HUES48 (cell line): ENCODE measurements around the gene USP24.

Source experiments
- H3K27ac ChIP-seq: one replicate; pipeline ENCODE4 v1.7.0; 2013; ENCODE audit warnings: low read depth, low read length, inconsistent platforms
- H3K27me3 ChIP-seq: 2 replicates; pipeline ENCODE4 v1.6.1; 2013; ENCODE audit warnings: mild to moderate bottlenecking, low read length; ENCODE audit not compliant: control insufficient read depth, insufficient read depth
- H3K36me3 ChIP-seq: 2 replicates; pipeline ENCODE4 v1.6.1; 2013; ENCODE audit warnings: low read length; ENCODE audit not compliant: control insufficient read depth, insufficient read depth
- H3K4me1 ChIP-seq: 2 replicates; pipeline ENCODE4 v1.6.1; 2013; ENCODE audit warnings: mild to moderate bottlenecking, low read length; ENCODE audit not compliant: control insufficient read depth, insufficient read depth
- H3K4me3 ChIP-seq: 2 replicates; pipeline ENCODE4 v1.5.1; 2013; ENCODE audit warnings: mild to moderate bottlenecking, low read depth, low read length
- H3K9ac ChIP-seq: 2 replicates; pipeline ENCODE4 v1.6.1; 2013; ENCODE audit warnings: mild to moderate bottlenecking, low read depth, low read length, moderate library complexity
- H3K9me3 ChIP-seq: 2 replicates; pipeline ENCODE4 v1.6.1; 2013; ENCODE audit warnings: low read length; ENCODE audit not compliant: control insufficient read depth, insufficient read depth

USP24 gene

DNA sequence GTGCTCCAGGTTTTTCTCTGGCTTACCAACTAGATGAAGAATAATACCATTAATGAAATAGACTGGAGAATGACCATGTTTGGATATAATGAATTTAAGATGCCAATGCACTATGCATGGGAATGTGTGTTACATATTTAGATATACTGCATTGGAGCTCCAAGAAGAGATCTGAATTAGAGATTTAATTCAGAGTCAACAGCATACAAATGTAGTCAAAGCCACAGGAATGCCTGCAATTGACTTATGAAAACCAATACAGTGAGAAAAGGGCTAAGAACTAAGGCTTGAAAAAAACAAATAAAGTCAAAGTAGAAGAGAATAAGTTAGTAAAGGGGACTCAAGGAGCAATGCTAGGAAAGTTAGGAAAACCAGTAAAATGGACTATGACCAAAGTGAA lies 59.1 kb downstream of the USP24 start:
- no peak overlapping the region for H3K27ac ChIP-seq

DNA sequence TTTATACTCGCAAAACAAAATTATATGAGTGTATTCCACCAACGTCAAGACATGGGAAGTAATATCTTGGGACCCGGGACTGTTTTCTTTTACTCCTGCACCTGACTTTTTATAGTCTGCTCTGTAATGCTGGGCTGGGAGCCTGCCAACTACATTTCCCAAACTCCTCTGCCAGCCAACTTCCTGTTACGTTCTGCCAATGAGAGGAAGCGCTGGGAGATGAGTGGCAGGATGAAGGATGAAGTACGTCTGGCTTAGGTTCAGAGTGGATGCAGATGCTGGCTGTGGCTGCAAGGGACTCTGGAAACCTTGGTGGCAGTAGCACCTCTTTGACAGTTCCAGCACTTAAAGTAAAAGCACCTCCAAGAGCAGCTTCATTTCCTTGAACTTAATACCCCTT lies 59.6 kb downstream of the USP24 start:
- Histone ChIP-seq H3K4me3 (no peak overlapping the region), H3K36me3 (peaks cover 91% of the 10 kb centered on the region), H3K27ac (no peak overlapping the region), H3K4me1 (no peaks in the 10 kb centered on the region), H3K9me3 (no peaks in the 10 kb centered on the region), H3K27me3 (no peaks in the 10 kb centered on the region), H3K9ac (no peak overlapping the region)

More for the DNA sequence above, 59.1 kb downstream of the USP24 start:
- no peaks in the 10 kb centered on the region for H3K27me3 ChIP-seq
- peaks cover 95% of the 10 kb centered on the region for H3K36me3 ChIP-seq
- H3K9ac ChIP-seq, result no peak overlapping the region
- no peaks in the 10 kb centered on the region for H3K4me1 ChIP-seq
- H3K4me3 ChIP-seq, result no peak overlapping the region
- no peaks in the 10 kb centered on the region for H3K9me3 ChIP-seq

DNA sequence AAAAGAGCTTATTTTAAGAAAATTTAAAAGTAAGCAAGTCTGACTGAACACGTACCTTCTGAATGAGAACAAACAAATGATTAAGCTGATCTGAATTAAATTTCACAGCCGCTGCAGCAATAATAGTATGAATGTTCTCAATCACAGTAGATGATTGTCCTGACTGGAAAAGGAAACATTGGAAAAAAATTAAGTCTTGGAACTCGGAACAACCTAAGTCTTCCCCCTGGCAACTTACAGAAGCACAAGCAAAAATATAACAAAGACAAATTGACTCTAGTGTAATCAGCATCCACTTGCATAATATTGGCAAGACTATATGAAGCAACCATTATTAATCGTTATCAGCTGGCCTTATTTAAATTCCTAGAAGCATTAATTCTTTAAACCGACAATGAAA lies 60.5 kb downstream of the USP24 start:
- Histone ChIP-seq H3K9me3 (no peaks in the 10 kb centered on the region), H3K4me3 (no peak overlapping the region), H3K27ac (no peak overlapping the region), H3K27me3 (no peaks in the 10 kb centered on the region), H3K9ac (no peak overlapping the region), H3K4me1 (no peaks in the 10 kb centered on the region), H3K36me3 (peaks cover 89% of the 10 kb centered on the region)

DNA sequence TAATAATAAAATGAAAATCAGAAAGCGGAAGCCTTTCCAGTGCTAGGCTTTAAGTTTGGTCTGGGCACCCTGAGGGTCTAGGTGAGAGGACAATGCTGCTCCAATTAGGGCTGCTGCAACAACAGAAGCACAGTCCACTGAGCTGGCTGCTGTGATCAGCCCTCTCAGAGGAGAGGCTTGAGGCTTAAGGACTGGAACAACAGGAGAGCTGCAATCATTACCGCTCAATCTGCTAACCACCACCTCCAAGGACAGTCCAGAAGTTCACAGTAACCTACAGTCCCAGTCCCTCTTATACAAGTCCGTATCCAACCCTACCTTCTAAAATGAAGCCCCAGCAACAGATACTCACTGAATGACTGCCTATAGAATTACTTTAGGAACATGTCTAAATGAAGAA lies 62.1 kb downstream of the USP24 start:
- Histone ChIP-seq H3K9ac (no peak overlapping the region), H3K4me3 (no peak overlapping the region), H3K36me3 (peaks cover 87% of the 10 kb centered on the region), H3K9me3 (no peaks in the 10 kb centered on the region), H3K4me1 (no peaks in the 10 kb centered on the region), H3K27ac (no peak overlapping the region), H3K27me3 (no peaks in the 10 kb centered on the region)

DNA sequence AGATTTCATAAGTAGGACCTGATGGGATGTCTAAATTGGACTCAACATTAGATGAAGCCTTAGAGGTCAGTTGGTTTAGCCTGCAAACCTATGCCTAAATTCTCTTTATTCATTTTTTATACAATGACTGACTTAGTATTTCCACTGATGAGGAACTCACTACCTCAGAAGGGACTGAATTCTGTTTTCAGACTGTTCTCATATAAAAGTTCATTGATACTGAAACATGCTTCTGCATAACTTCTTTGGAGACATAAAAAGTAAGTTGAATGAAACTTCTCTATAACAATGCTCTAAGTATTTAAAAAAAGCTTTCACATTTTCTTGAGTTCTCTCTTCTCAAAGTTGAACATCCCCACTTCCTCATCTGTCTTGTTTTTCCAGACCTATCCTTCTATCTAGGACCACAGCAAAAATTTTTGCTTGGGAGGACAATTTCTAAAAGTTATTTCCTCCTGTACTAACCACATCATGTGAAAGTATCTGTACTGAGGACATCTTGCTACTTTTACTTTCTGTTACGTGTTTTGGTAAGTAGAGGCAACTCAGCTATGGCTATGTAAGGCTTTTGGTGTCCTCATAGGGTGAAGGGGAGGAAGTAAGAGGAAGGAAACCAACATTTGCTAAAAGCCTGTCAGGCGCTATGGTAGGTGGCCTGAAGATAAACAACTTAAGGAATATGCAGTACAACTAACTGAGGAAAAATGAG lies 64.1 kb downstream of the USP24 start:
- Histone ChIP-seq H3K9me3 (no peaks in the 10 kb centered on the region), H3K4me1 (no peaks in the 10 kb centered on the region), H3K9ac (no peak overlapping the region), H3K27me3 (no peaks in the 10 kb centered on the region), H3K4me3 (no peak overlapping the region), H3K27ac (no peak overlapping the region), H3K36me3 (peaks cover 90% of the 10 kb centered on the region)

DNA sequence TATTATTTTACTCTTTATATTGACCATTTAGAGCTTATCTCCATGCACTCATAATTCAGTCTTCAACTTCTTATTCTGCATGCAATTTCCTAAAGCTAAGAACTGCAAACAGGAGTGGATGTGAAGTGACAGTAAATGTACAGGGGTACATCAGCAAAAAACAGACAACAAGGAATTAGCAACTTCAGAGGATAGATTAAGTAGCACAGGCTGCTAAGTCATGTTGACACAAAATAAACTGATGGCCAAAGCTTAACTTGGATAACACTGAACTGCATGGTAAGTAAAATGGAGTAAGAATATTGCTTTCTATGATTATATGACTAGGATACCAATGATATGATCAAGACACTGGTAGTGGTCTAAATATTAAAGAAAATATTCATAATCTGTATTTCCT lies 66.5 kb downstream of the USP24 start:
- H3K36me3 ChIP-seq, result peaks cover 80% of the 10 kb centered on the region
- H3K4me3 ChIP-seq, result no peak overlapping the region
- H3K27ac ChIP-seq, result no peak overlapping the region
- no peak overlapping the region for H3K9ac ChIP-seq
- no peaks in the 10 kb centered on the region for H3K9me3 ChIP-seq
- H3K4me1 ChIP-seq, result no peaks in the 10 kb centered on the region
- H3K27me3 ChIP-seq, result no peaks in the 10 kb centered on the region

DNA sequence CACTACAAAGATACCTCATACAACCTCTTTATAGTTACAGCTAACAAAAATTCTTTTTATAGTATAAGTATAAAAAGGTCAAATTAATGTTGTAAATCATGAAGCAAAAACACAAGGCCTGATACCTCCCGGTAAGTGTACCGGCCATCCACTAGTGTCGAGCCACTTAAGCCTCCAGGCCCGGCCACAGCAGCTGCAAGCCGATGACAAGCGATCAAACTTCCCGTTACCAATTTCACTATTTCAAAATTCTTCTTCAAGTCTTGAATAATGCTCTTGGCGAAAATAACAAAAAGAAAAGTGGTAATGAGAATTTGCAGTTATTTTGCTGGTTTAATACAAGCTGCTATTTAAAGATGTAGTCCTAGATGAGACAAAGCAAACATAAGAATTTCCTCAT lies 67.6 kb downstream of the USP24 start:
- H3K36me3 ChIP-seq, result peaks cover 80% of the 10 kb centered on the region
- no peaks in the 10 kb centered on the region for H3K27me3 ChIP-seq
- H3K9ac ChIP-seq, result no peak overlapping the region
- no peak overlapping the region for H3K27ac ChIP-seq
- no peaks in the 10 kb centered on the region for H3K4me1 ChIP-seq
- H3K9me3 ChIP-seq, result no peaks in the 10 kb centered on the region
- H3K4me3 ChIP-seq, result no peak overlapping the region

DNA sequence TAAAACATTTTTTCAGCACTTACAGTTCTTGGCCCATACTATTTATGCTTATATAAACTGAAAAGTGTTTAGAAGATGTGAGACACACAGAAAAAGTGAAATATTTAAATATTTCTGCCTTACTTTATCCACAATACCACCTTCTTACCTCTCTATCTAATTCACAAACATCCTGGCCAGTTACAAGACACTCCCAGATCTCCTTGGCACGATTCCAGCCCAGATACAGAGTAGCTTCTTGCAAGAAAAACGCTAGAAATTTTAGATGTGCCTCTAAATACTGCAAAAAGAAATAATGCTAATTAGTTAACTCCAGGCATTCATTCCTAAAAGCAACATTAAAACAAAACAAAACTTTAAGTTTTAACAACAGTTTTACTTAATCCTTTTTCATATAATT lies 68.4 kb downstream of the USP24 start:
- Histone ChIP-seq H3K27me3 (no peaks in the 10 kb centered on the region), H3K9me3 (no peaks in the 10 kb centered on the region), H3K9ac (no peak overlapping the region), H3K27ac (no peak overlapping the region), H3K4me1 (no peaks in the 10 kb centered on the region), H3K4me3 (no peak overlapping the region), H3K36me3 (peaks cover 80% of the 10 kb centered on the region)

DNA sequence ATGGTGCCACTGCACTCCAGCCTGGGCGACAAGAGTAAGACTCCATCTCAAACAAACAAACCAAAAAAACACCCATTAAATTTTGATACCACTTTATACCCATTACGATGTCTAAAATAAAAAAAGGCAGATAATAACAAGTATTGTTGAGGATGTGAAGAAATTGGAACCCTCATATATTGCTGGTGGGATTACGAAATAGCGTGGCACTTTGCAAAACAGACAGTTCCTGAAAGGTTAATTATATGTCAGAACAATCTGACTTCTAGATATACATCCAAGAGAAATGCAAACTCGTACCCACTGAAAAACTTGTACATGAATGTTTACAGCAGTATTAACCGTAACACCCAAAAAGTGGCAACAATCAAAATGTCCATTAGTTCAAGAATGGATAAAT lies 70.3 kb downstream of the USP24 start:
- Histone ChIP-seq H3K4me3 (no peak overlapping the region), H3K27ac (no peak overlapping the region), H3K9ac (no peak overlapping the region), H3K27me3 (no peaks in the 10 kb centered on the region), H3K4me1 (peaks cover 3% of the 10 kb centered on the region; the same call in 1 of the 2 replicates), H3K9me3 (no peaks in the 10 kb centered on the region), H3K36me3 (peaks cover 87% of the 10 kb centered on the region)

DNA sequence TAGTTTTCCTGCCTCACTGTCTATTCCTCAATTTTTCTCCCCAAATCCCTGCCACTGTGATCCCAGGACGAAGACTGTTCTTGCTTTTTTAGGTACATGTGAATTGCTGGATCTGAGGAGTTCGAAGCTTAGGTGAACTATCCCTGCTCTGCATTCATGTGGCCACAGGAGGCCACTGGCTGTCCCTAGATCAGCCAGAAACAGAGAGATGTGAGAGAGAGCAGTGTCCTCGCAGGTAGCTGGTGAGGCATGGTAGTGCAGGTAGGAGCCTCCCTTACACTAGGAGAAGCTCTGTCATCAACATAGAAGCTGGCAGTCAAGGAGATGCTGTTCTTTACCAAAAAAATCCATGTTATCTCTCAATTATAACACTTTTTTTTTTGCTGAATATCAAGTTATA lies 71.5 kb downstream of the USP24 start:
- H3K36me3 ChIP-seq, result peaks cover 88% of the 10 kb centered on the region

DNA sequence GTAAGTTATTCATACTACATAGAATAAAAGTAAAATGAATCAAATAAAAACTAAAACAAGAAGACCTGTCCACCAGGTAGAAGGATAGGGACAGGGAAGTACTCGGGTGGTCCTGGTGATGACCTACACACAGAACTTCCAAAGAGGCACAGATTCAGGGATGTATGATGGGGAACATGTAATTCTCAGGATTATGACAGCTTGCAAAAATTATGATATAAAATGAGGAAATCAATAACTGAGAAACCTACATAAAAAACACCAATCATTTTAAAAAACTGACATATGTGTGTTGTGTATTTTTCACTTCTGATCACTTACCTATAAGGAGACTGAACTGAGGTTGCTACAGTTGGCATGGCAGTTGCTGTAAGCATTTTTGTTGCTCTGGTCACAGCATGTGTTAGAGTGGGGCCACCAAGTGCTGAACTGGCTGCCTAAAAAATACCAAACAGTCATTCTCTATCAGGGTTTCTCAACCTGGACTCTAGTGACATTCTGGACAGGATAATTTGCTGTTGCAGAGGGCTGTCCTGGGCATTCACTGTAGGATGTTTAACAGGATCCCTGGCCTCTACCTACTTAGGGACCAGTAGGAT lies 73.8 kb downstream of the USP24 start:
- no peak overlapping the region for H3K9ac ChIP-seq
- no peak overlapping the region for H3K27ac ChIP-seq
- H3K4me1 ChIP-seq, result peaks cover 3% of the 10 kb centered on the region; the same call in 1 of the 2 replicates
- peaks cover 88% of the 10 kb centered on the region for H3K36me3 ChIP-seq
- no peaks in the 10 kb centered on the region for H3K27me3 ChIP-seq
- H3K9me3 ChIP-seq, result no peaks in the 10 kb centered on the region
- no peak overlapping the region for H3K4me3 ChIP-seq

More for the DNA sequence above, 71.5 kb downstream of the USP24 start:
- H3K4me3 ChIP-seq, result no peak overlapping the region
- H3K9me3 ChIP-seq, result no peaks in the 10 kb centered on the region
- no peaks in the 10 kb centered on the region for H3K27me3 ChIP-seq
- no peak overlapping the region for H3K27ac ChIP-seq
- H3K4me1 ChIP-seq, result peaks cover 3% of the 10 kb centered on the region; the same call in 1 of the 2 replicates
- H3K9ac ChIP-seq, result no peak overlapping the region
